ENCODE data around the gene SPTB. TPM values are rescaled to one million over a fixed set of nuclear protein-coding genes. Genes with fewer than 3 reads are reported as not detected.

SPTB gene
- total RNA-seq, 1 experiment from 2014 or later = 2.3 TPM

GRCh38 chr14:64889352-64889751, 9.6 kb upstream of the SPTB start:
- H3K56ac ChIP-seq (ENCODE audit: insufficient read length, low read depth, low read length) = no peak overlapping the region
- no peak overlapping the region for H2BK20ac ChIP-seq (ENCODE audit: low read depth, low read length, poor library complexity, severe bottlenecking)
- H3K18ac ChIP-seq (ENCODE audit: insufficient read length, low read depth, low read length) = peak overlapping the region; percentile 46
- no peak overlapping the region for H2BK5ac ChIP-seq (ENCODE audit: insufficient read length, low read length)
- WGBS (ENCODE audit: extremely low coverage, insufficient read length, low lambda C conversion rate) = no CpG with 5 or more reads among the region's 6 CpGs
- H3K9ac ChIP-seq (ENCODE audit: extremely low read depth, insufficient read length, low read length) = no peak overlapping the region
- no peak overlapping the region for H3K14ac ChIP-seq (ENCODE audit: insufficient read depth, low read length)
- H3K27ac ChIP-seq (ENCODE audit: insufficient read length, low read depth, low read length) = no peak overlapping the region
- H2AK5ac ChIP-seq (ENCODE audit: insufficient read length, low read length) = no peak overlapping the region
- no peak overlapping the region for H4K91ac ChIP-seq (ENCODE audit: insufficient read length, low read depth, low read length)
- H3K23me2 ChIP-seq (ENCODE audit: insufficient read length, low read depth, low read length, poor library complexity, severe bottlenecking) = no peaks in the 10 kb centered on the region
- H3K23ac ChIP-seq (ENCODE audit: insufficient read length, low read depth, low read length) = no peak overlapping the region
- H2BK15ac ChIP-seq (ENCODE audit: low read depth, low read length) = no peak overlapping the region
- no peak overlapping the region for H2AFZ ChIP-seq (ENCODE audit: low read length)
- Mint-ChIP-seq H3K27me3 (ENCODE audit: low read depth) (peaks cover 18% of the 10 kb centered on the region), H3K9me3 (no peaks in the 10 kb centered on the region), H3K4me1 (no peaks in the 10 kb centered on the region), H3K4me3 (no peak overlapping the region), H3K36me3 (ENCODE audit: insufficient read depth in 1 of 3, low read depth in 3 of 3) (no peaks in the 10 kb centered on the region), H3K27ac (no peak overlapping the region)
- no peak overlapping the region for H3K4ac ChIP-seq (ENCODE audit: low read depth, low read length)
- no peaks in the 10 kb centered on the region for H3K4me1 ChIP-seq (ENCODE audit: insufficient read depth, low read length)
- no peak overlapping the region for H2BK120ac ChIP-seq (ENCODE audit: low read depth, low read length, poor library complexity, severe bottlenecking)
- H3K79me1 ChIP-seq (ENCODE audit: insufficient read depth, low read depth, low read length, poor library complexity, severe bottlenecking) = no peaks in the 10 kb centered on the region
- no peak overlapping the region for H3T11ph ChIP-seq (ENCODE audit: low read length)
- no peaks in the 10 kb centered on the region for H3K27me3 ChIP-seq (ENCODE audit: insufficient read depth, low read length)
- DNase-seq = no peak
- H3K79me2 ChIP-seq (ENCODE audit: insufficient read depth, low read length) = no peaks in the 10 kb centered on the region
- H4K5ac ChIP-seq (ENCODE audit: insufficient read length, low read depth, low read length) = no peak overlapping the region
- H4K8ac ChIP-seq (replicated peaks; ENCODE audit: insufficient read length, low read depth, low read length) = no peak overlapping the region
- H2BK12ac ChIP-seq (ENCODE audit: insufficient read length, low read depth, low read length) = no peak overlapping the region
- TF ChIP-seq, protein P1, sequence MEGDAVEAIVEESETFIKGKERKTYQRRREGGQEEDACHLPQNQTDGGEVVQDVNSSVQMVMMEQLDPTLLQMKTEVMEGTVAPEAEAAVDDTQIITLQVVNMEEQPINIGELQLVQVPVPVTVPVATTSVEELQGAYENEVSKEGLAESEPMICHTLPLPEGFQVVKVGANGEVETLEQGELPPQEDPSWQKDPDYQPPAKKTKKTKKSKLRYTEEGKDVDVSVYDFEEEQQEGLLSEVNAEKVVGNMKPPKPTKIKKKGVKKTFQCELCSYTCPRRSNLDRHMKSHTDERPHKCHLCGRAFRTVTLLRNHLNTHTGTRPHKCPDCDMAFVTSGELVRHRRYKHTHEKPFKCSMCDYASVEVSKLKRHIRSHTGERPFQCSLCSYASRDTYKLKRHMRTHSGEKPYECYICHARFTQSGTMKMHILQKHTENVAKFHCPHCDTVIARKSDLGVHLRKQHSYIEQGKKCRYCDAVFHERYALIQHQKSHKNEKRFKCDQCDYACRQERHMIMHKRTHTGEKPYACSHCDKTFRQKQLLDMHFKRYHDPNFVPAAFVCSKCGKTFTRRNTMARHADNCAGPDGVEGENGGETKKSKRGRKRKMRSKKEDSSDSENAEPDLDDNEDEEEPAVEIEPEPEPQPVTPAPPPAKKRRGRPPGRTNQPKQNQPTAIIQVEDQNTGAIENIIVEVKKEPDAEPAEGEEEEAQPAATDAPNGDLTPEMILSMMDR (conservative IDR thresholded peaks at IDR 0.05) = no peak
- H4K20me1 ChIP-seq (ENCODE audit: control insufficient read depth, insufficient read depth, insufficient read length) = no peaks in the 10 kb centered on the region
- no peaks in the 10 kb centered on the region for H3K9me3 ChIP-seq (ENCODE audit: control insufficient read depth, low read depth, low read length)
- H3K4me2 ChIP-seq (ENCODE audit: insufficient read depth, insufficient read length, low read length) = no peak overlapping the region
